ENCODE measurements around the gene FASTK. TPM values are rescaled to one million over a fixed set of nuclear protein-coding genes. Genes with fewer than 3 reads are reported as not detected.
A peak's percentile ranks its signal among the peaks of the same experiment; 100 is the strongest.

Gene FASTK
- polyA plus RNA-seq, 1 donor (not counting 4 experiments of a cell fraction or from before 2014, with no cell fraction given), result 27.2 TPM

DNA sequence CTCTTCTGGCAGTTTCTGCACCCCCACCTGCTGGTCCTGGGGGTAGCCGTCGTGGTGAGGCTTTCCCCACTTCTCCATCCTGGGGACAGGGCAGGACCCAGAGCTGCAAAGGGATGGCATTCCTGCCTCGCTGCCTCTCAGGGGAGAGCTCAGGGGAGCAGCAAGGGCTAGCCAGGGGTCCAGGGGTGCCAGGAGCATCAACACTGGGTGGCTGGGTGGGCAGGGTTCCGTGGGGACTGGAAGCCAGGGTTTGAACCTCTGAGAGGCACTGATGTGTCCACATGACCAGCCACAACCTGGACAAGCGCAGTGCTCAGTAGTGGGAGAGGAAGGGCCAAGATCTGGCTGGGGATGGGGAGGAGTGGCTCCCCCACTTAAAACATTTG, 46.8 kb downstream of the FASTK start:
- H3K36me3 ChIP-seq (ENCODE audit: control insufficient read depth in 2 of 2, extremely low read depth in 1 of 2, insufficient read depth in 2 of 2, low read length in 2 of 2), result peaks cover 26 to 34% of the 10 kb centered on the region in 2 experiments
- TF ChIP-seq EZH2 (IDR thresholded peaks at IDR 0.05; ENCODE audit: low read length), result no peak
- TF ChIP-seq, protein P1, sequence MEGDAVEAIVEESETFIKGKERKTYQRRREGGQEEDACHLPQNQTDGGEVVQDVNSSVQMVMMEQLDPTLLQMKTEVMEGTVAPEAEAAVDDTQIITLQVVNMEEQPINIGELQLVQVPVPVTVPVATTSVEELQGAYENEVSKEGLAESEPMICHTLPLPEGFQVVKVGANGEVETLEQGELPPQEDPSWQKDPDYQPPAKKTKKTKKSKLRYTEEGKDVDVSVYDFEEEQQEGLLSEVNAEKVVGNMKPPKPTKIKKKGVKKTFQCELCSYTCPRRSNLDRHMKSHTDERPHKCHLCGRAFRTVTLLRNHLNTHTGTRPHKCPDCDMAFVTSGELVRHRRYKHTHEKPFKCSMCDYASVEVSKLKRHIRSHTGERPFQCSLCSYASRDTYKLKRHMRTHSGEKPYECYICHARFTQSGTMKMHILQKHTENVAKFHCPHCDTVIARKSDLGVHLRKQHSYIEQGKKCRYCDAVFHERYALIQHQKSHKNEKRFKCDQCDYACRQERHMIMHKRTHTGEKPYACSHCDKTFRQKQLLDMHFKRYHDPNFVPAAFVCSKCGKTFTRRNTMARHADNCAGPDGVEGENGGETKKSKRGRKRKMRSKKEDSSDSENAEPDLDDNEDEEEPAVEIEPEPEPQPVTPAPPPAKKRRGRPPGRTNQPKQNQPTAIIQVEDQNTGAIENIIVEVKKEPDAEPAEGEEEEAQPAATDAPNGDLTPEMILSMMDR (optimal IDR thresholded peaks at IDR 0.05 in 1 of 3, IDR thresholded peaks at IDR 0.05 in 1 of 3, conservative IDR thresholded peaks at IDR 0.05 in 1 of 3; ENCODE audit: extremely low read depth in 1 of 3, insufficient read depth in 2 of 3, low read length in 3 of 3), result no peak

DNA sequence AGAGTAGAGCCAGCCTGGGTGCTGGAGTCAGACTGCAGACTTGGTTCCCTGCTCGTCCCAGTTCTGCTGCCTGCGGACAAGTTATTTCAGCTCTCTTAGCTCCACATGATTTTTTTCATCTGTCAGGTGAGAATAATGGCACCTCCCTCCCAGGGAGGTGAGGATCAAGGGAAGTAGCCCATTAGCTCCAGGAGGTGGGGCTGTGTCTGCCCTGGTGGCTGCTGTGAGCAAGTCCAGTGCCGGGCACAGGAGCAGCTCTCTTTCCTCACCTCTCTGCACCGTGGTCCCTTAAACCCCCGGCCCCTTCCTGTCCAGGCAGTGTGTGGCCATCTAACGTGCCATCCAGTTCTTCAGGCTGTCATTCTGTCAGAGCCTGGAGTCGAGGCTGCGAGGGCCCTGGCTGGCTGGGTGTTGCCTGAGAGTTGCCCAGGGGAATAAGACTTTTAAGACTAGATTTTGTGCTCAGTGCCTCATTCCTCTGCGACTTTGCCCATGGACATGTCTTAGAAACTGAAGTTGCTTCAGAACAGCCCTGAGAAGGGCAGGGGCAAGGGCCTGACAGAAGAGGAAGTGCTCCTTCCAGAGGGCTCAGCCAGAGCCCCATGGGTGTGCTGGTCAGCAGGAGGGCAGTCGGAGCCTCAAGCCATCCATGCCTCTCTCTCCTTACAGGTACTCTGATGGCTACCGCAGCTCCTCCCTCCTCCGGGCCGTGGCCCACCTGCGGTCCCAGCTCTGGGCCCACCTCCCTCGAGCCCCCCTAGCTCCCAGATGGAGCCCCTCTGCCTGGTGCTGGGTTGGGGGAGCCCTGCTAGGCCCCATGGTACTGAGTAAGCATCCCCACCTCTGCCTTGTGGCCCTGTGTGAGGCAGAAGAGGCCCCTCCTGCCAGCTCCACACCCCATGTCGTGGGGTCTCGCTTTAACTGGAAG, 47.4 kb downstream of the FASTK start:
- no peaks in the 10 kb centered on the region for H3K4me1 ChIP-seq (ENCODE audit: control insufficient read depth, extremely low read depth, insufficient read depth, low read length)
- H3K27me3 ChIP-seq (ENCODE audit: control insufficient read depth, extremely low read depth, insufficient read depth, low read length), result no peaks in the 10 kb centered on the region
- no peaks in the 10 kb centered on the region for H3K9me3 ChIP-seq (ENCODE audit: control insufficient read depth, low read depth, low read length)
- H3K36me3 ChIP-seq (ENCODE audit: control insufficient read depth in 2 of 2, extremely low read depth in 1 of 2, insufficient read depth in 2 of 2, low read length in 2 of 2), result peaks cover 26 to 34% of the 10 kb centered on the region in 2 experiments
- DNase-seq (ENCODE audit: low read depth, low spot score) (no peak), FAIRE-seq (no peak)
- peaks cover 6% of the 10 kb centered on the region for H3K79me2 ChIP-seq (ENCODE audit: control insufficient read depth, insufficient read depth, low read length)
- no peak overlapping the region for H3K4me3 ChIP-seq (ENCODE audit: control insufficient read depth in 2 of 3, extremely low read depth in 1 of 3, insufficient read depth in 2 of 3, low read depth in 1 of 3, low read length in 3 of 3)
- H2AFZ ChIP-seq (ENCODE audit: control insufficient read depth, low read length), result no peak overlapping the region
- TF ChIP-seq, protein P1 (optimal IDR thresholded peaks at IDR 0.05 in 1 of 3, IDR thresholded peaks at IDR 0.05 in 1 of 3, conservative IDR thresholded peaks at IDR 0.05 in 1 of 3; ENCODE audit: extremely low read depth in 1 of 3, insufficient read depth in 2 of 3, low read length in 3 of 3), result peak; percentile 38 to 56 (median 41)
- TF ChIP-seq EZH2 (IDR thresholded peaks at IDR 0.05; ENCODE audit: low read length), result no peak
- dilution Hi-C loops (cut with MboI; ENCODE audit: extremely low pct_ligation_motif_present, low sequenced_read_pairs), result no loop called here
- H3K27ac ChIP-seq (ENCODE audit: control insufficient read depth, insufficient read depth, low read length), result no peak overlapping the region
- no peak overlapping the region for H3K9ac ChIP-seq (ENCODE audit: control insufficient read depth, extremely low read depth, insufficient read depth, low read length)
- no peaks in the 10 kb centered on the region for H4K20me1 ChIP-seq (ENCODE audit: control insufficient read depth, extremely low read depth, insufficient read depth, low read length)
- H3K9me1 ChIP-seq (ENCODE audit: control insufficient read depth, extremely low read depth, insufficient read depth, low read length), result peaks cover 2% of the 10 kb centered on the region
- no peak overlapping the region for H3K4me2 ChIP-seq (ENCODE audit: control insufficient read depth, extremely low read depth, insufficient read depth, low read depth, low read length)

More for the DNA sequence above, 46.8 kb downstream of the FASTK start:
- dilution Hi-C loops (cut with MboI; ENCODE audit: extremely low pct_ligation_motif_present, low sequenced_read_pairs), result no loop called here
- Histone ChIP-seq H3K9me1 (ENCODE audit: control insufficient read depth, extremely low read depth, insufficient read depth, low read length) (peaks cover 2% of the 10 kb centered on the region), H3K4me2 (ENCODE audit: control insufficient read depth, extremely low read depth, insufficient read depth, low read depth, low read length) (no peak overlapping the region), H3K9me3 (ENCODE audit: control insufficient read depth, low read depth, low read length) (no peaks in the 10 kb centered on the region), H3K9ac (ENCODE audit: control insufficient read depth, extremely low read depth, insufficient read depth, low read length) (no peak overlapping the region), H3K27ac (ENCODE audit: control insufficient read depth, insufficient read depth, low read length) (no peak overlapping the region), H3K27me3 (ENCODE audit: control insufficient read depth, extremely low read depth, insufficient read depth, low read length) (no peaks in the 10 kb centered on the region), H3K79me2 (ENCODE audit: control insufficient read depth, insufficient read depth, low read length) (peaks cover 6% of the 10 kb centered on the region), H2AFZ (ENCODE audit: control insufficient read depth, low read length) (no peak overlapping the region), H4K20me1 (ENCODE audit: control insufficient read depth, extremely low read depth, insufficient read depth, low read length) (no peaks in the 10 kb centered on the region), H3K4me1 (ENCODE audit: control insufficient read depth, extremely low read depth, insufficient read depth, low read length) (peaks cover 2% of the 10 kb centered on the region), H3K4me3 (ENCODE audit: control insufficient read depth in 2 of 3, extremely low read depth in 1 of 3, insufficient read depth in 2 of 3, low read depth in 1 of 3, low read length in 3 of 3) (no peak overlapping the region)
- DNase-seq (ENCODE audit: low read depth, low spot score) (no peak), FAIRE-seq (no peak)

Data from keratinocyte (primary cell).